K562 (cell line): ENCODE data around the gene CTSW. TPM values are rescaled to one million over a fixed set of nuclear protein-coding genes. Genes with fewer than 3 reads are reported as not detected.
A peak's percentile ranks its signal among the peaks of the same experiment; 100 is the strongest.

Experiments used
- BRD4 ChIP-seq: fragments of 200-600 bp; sonication (generic); IDR thresholded peaks from 2 replicates; pipeline ENCODE4 v1.6.1; 2017; ENCODE audit warnings: inconsistent platforms
- CTBP1 ChIP-seq: fragments of 450-650 bp; IDR thresholded peaks from 2 replicates; pipeline ENCODE4 v1.6.1; 2016; ENCODE audit warnings: borderline replicate concordance
- DACH1 ChIP-seq: fragments of 450-650 bp; IDR thresholded peaks from 2 replicates; pipeline ENCODE4 v1.6.1; 2018; ENCODE audit not compliant: partially characterized antibody
- HES1 ChIP-seq: fragments of 450-650 bp; IDR thresholded peaks from 2 replicates; pipeline ENCODE4 v1.6.1; 2016; ENCODE audit warnings: low read depth, mild to moderate bottlenecking, moderate library complexity
- HMG20A ChIP-seq: fragments of 450-650 bp; formaldehyde crosslinking; conservative IDR thresholded peaks from 2 replicates; pipeline ENCODE4 v1.4.0; 2020; ENCODE audit warnings: mild to moderate bottlenecking, mixed read lengths
- KDM4B ChIP-seq, 2 experiments: fragments of 450-650 bp in 1 of 2; sonication (generic) in 1 of 2; IDR thresholded peaks; 2 replicates each; pipeline ENCODE4 v1.6.1; 2016 to 2017; ENCODE audit warnings: borderline replicate concordance in 2 of 2, antibody characterized with exemption in 1 of 2, low read depth in 1 of 2, mild to moderate bottlenecking in 1 of 2
- NCOA6 ChIP-seq: fragments of 450-650 bp; IDR thresholded peaks from 2 replicates; pipeline ENCODE4 v1.6.1; 2017; ENCODE audit warnings: mild to moderate bottlenecking
- PPARD ChIP-seq: fragments of 250-450 bp; sonication (Bioruptor Pico); IDR thresholded peaks from 2 replicates; pipeline ENCODE4 v1.8.0; 2022; ENCODE audit warnings: inconsistent platforms, mild to moderate bottlenecking, moderate library complexity
- ZBTB17 ChIP-seq: fragments of 450-650 bp; formaldehyde crosslinking; IDR thresholded peaks from 2 replicates; pipeline ENCODE4 v1.4.0; 2020; ENCODE audit warnings: mild to moderate bottlenecking
- ZBTB7A ChIP-seq: IDR thresholded peaks from 2 replicates; pipeline ENCODE4 v1.6.1; 2011; ENCODE audit warnings: low read depth, mild to moderate bottlenecking, low read length, moderate library complexity, borderline replicate concordance; ENCODE audit not compliant: control insufficient read depth
- ZKSCAN3 ChIP-seq: fragments of 250-450 bp; sonication (Bioruptor Pico); IDR thresholded peaks from 2 replicates; pipeline ENCODE4 v1.4.0; 2020
- ZNF318 ChIP-seq, 2 experiments: fragments of 450-650 bp; IDR thresholded peaks; 2 replicates each; pipeline ENCODE4 v1.6.1; 2016; ENCODE audit warnings: mild to moderate bottlenecking in 2 of 2, borderline replicate concordance in 1 of 2, low read depth in 1 of 2, moderate library complexity in 1 of 2
- ZNF512 ChIP-seq: IDR thresholded peaks from 2 replicates; pipeline ENCODE4 v1.6.1; 2016; ENCODE audit warnings: missing genetic modification characterization, missing compliant biosample characterization
- ZNF778 ChIP-seq: fragments of 450-650 bp; formaldehyde crosslinking; IDR thresholded peaks from 2 replicates; pipeline ENCODE4 v1.4.0; 2020; ENCODE audit warnings: mild to moderate bottlenecking, moderate library complexity
- ZSCAN32 ChIP-seq: fragments of 450-650 bp; formaldehyde crosslinking; IDR thresholded peaks from 2 replicates; pipeline ENCODE4 v1.4.0; 2020; ENCODE audit warnings: mild to moderate bottlenecking, moderate library complexity
- polyA plus RNA-seq, 8 experiments: library from polyadenylated mRNA; depleted of rRNA in 4 of 8; stranded (reverse) in 5 of 8; unstranded in 3 of 8; fragments of >200 nt; fragmentation: Nextera tagmentation in 2 of 8; fragmentation: Illumina TruSeq in 1 of 8; extraction: Ambion mirVana in 2 of 8; extraction: Trizol in 1 of 8; gene quantifications; 2 replicates each; pipeline versions ENCODE4 v1.2.1 to v1.2.3, GENCODE V29; 2011 to 2014; ENCODE audit warnings: inconsistent platforms in 1 of 8, missing spikeins in 1 of 8
- total RNA-seq, 7 experiments: library from RNA; depleted of rRNA in 6 of 7; stranded (reverse); fragments of >200 nt in 6 of 7; fragmentation: Illumina TruSeq in 2 of 7; extraction: Trizol in 2 of 7; gene quantifications; 2 replicates each; pipeline versions ENCODE4 v1.2.1 to v1.2.3, GENCODE V29; 2011 to 2021; ENCODE audit warnings: low replicate concordance in 1 of 7

CTSW gene
- total and polyA plus RNA-seq, 9 of the 15 experiments (the other 6 are each of a cell fraction or from before 2014, with no cell fraction given) = 0.04 TPM; not detected in 8

DNA sequence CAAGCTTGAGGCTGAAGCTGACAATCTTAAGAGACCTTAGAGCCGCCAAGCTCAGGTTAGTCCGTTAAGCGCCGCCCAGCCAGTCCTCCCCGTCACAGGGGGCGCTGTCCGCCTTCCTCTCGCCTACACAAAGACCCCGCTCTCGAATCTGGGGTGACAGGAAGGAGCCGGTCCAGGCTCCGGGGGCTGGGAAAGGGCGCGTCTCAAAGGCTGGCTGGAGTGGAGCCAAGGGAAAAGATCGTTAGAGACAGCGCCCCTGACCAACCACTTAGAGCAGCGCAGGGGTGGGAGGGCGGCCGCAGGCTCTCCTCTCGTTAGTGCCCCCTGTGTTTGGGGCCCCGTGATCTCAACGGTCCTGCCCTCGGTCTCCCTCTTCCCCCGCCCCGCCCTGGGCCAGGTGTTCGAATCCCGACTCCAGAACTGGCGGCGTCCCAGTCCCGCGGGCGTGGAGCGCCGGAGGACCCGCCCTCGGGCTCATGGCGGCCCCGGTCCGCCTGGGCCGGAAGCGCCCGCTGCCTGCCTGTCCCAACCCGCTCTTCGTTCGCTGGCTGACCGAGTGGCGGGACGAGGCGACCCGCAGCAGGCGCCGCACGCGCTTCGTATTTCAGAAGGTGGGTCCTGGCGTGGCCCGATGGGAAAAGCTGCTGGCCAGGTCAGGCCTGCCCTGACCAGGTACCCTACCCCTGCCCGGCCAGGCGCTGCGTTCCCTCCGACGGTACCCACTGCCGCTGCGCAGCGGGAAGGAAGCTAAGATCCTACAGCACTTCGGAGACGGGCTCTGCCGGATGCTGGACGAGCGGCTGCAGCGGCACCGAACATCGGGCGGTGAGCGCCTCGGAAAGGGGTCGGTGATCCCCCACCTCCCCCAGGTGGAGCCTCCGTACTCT lies 19.1 kb upstream of the CTSW start, which contains the start of gene MUS81 (continued):
- peak in 1 of 2 experiments; percentile 69; a peak in 1 of 4 replicates for TF ChIP-seq KDM4B (IDR thresholded peaks at IDR 0.05; ENCODE audit: borderline replicate concordance in 2 of 2, low read depth in 1 of 2)
- TF ChIP-seq HES1 = no peak
- TF ChIP-seq ZKSCAN3 = no peak
- TF ChIP-seq BRD4 = peak; percentile 56; the same call in 1 of the 2 replicates
- TF ChIP-seq ZSCAN32 (CRISPR knock-in tag) = peak; percentile 42; the same call in 1 of the 2 replicates
- no peak for TF ChIP-seq HMG20A (CRISPR knock-in tag)
- TF ChIP-seq ZBTB7A = peak; percentile 91
- peak; percentile 78; the same call in 1 of the 2 replicates for TF ChIP-seq CTBP1
- TF ChIP-seq DACH1 = no peak
- TF ChIP-seq ZNF318 (IDR thresholded peaks at IDR 0.05; ENCODE audit: borderline replicate concordance in 1 of 2, low read depth in 1 of 2) = no peak
- no peak for TF ChIP-seq ZNF778
- TF ChIP-seq PPARD = no peak
- no peak for TF ChIP-seq ZNF512 (tag)
- TF ChIP-seq ZBTB17 = 0 out of 2 replicates have a peak, but pooled peaks have one; percentile 68
- no peak for TF ChIP-seq NCOA6
